Dendritic cell treated with granulocyte-macrophage colony-stimulating factor and Interleukin-4, amounts not matched to agents 40 ng/mL and 50 ng/mL, for 4 days (primary cell): ENCODE results near the gene SPOP.
"Not testable (repeated sequence)": the region's sequence is repeated elsewhere in the genome, so short reads cannot be mapped to it uniquely, and the experiment has no call there.

Source experiments
- H3K27ac Mint-ChIP-seq: one replicate; pipeline ENCODE4 v1.8.0; 2022; ENCODE audit warnings: mild to moderate bottlenecking, mixed read lengths
- H3K27me3 Mint-ChIP-seq: one replicate; pipeline ENCODE4 v1.8.0; 2022; ENCODE audit warnings: mild to moderate bottlenecking, mixed read lengths
- H3K36me3 Mint-ChIP-seq: one replicate; pipeline ENCODE4 v1.8.0; 2022; ENCODE audit warnings: low read depth, mixed read lengths
- H3K4me1 Mint-ChIP-seq: one replicate; pipeline ENCODE4 v1.8.0; 2022; ENCODE audit warnings: low read depth, mixed read lengths
- H3K4me3 Mint-ChIP-seq: one replicate; pipeline ENCODE4 v1.8.0; 2022; ENCODE audit warnings: mild to moderate bottlenecking, moderate library complexity, mixed read lengths
- H3K9me3 Mint-ChIP-seq: one replicate; pipeline ENCODE4 v1.8.0; 2022; ENCODE audit warnings: mixed read lengths
- intact Hi-C: fragments of 100-400 bp; cut with micrococcal nuclease; formaldehyde crosslinking; loops from one replicate; pipeline ENCODE4 v1.15.0; 2022

SPOP gene

DNA sequence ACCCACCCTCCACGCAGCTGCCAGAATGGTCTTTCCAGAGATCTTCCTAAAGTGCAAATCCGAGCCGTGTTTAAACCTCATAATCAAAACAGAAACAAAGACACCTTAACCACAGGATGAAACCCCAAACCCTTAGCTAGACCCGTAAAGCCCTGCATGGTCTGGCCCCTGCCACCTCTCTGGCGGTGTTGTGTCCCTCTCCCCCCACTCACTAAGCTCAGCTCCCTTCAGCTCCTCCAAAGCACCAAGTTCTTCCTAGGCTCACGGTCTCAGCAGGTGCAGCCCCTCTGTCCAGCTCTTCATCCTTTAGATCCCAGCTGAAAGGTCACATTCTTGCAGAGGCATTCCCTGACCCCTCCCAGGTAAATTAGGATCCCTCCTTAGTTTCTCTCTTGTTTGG lies 106.6 kb downstream of the SPOP start:
- H3K27ac Mint-ChIP-seq = no peak overlapping the region
- no peaks in the 10 kb centered on the region for H3K36me3 Mint-ChIP-seq
- no peaks in the 10 kb centered on the region for H3K9me3 Mint-ChIP-seq
- peaks cover 48% of the 10 kb centered on the region for H3K4me1 Mint-ChIP-seq
- no peak overlapping the region for H3K4me3 Mint-ChIP-seq
- peaks cover 78% of the 10 kb centered on the region for H3K27me3 Mint-ChIP-seq
- intact Hi-C loops = loop anchor here (2.0 to 10.0 kb wide), 2 partner anchors 64 to 134 kb away; no protein-coding TSS in a partner anchor

DNA sequence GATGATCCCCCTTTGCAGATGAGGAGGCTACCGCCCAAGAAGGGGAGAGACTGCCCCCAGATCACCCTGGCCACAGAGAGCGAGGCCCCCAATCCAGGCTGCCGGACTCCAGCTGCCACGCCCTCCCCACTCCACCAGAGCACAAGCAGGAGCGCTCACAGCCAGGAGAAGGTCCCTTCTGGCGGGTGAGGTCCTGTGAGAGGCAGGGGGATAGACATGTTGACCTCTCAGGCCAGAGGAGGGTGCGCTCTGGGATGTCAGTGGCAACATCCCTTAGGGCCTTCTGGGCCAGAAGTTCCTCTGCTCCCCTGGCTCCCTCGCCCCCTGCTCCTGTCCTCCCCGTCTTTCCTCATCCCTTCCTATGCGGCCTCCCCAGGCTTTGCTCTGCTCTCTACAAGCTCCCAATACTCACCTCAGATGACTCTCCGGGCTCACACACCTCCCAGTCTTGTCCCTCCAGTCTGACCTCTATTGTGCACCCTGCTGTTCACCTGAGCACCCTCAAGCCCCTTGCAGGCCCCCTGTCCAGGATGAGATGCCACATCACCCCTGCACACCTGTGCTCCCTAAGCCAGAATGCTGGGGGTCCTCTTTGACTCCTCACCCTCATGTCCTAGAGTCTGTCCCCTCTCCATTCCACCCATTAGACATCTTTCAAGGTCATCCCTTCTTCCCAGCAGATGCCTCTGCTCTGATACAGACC lies 107.2 kb downstream of the SPOP start:
- H3K4me3 Mint-ChIP-seq = no peak overlapping the region
- H3K27ac Mint-ChIP-seq = no peak overlapping the region
- H3K27me3 Mint-ChIP-seq = peaks cover 78% of the 10 kb centered on the region
- intact Hi-C loops = loop anchor here (1.0 to 10.0 kb wide), 3 partner anchors 64 to 134 kb away; no protein-coding TSS in a partner anchor
- peaks cover 49% of the 10 kb centered on the region for H3K4me1 Mint-ChIP-seq
- H3K36me3 Mint-ChIP-seq = no peaks in the 10 kb centered on the region
- no peaks in the 10 kb centered on the region for H3K9me3 Mint-ChIP-seq

DNA sequence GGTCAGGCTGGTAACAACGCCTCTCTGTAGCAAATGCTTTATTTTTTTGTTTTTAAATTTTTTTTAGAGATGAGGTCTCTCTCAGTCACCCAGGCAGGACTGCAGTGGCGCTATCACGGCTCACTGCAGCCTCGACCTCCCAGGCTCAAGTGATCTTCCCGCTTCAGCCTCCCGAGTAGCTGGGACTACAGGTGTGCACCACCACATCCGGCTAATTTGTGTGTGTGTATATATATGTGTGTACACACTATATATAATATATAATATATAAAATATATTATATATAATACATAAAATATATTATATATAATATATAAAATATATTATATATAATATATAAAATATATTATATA lies 109.2 kb downstream of the SPOP start:
- H3K36me3 Mint-ChIP-seq, H3K4me3 Mint-ChIP-seq, H3K27ac Mint-ChIP-seq, H3K9me3 Mint-ChIP-seq: not testable (repeated sequence)
- H3K4me1 Mint-ChIP-seq = peaks cover 42% of the 10 kb centered on the region
- peaks cover 66% of the 10 kb centered on the region for H3K27me3 Mint-ChIP-seq
- intact Hi-C loops = loop anchor here (2.0 to 5.0 kb wide), 3 partner anchors 210 to 429 kb away; partner anchors contain the start of gene DLX3

DNA sequence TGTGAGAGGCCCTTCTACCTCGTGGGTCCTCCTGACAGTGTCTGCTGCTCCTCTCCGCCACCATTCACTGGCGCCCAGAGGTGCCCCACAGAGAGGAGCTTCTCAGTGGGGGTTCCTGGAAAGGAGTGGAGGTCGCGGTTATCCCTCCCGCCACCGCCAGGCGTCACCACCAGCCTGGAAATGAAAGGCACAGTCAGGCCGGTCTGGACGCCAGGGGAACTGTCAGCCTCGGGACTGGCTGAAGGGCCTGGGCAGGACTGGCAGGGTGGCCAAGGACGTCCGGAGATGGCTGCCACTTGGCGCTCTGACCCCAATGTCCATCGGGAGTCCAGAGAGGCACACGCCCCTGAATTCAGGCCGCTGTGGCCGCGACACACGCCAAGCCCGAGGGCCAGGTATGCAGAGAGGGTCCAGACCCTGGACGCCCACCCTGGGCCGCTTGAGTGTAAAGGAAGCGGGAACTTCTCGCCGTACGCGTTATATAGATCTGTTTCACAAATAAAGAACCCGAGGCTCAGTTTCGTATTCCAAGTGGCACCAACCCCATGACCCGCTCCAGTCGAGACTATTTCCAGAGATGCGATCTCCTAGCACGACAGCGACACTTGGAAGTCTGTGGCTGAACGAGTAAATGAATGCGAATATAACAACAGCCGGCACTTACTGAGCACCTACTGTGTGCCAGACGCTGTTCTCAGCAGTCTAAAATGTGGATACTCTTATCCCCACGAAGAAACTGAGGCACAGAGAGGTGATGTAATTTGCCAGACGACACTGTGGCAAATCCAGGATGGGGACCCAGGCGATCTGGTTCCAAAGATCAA lies 109.8 kb downstream of the SPOP start:
- Mint-ChIP-seq H3K27ac (peak overlapping the region; percentile 50), H3K4me1 (peaks cover 36% of the 10 kb centered on the region), H3K27me3 (peaks cover 62% of the 10 kb centered on the region), H3K4me3 (peak overlapping the region; percentile 68), H3K9me3 (no peaks in the 10 kb centered on the region), H3K36me3 (no peaks in the 10 kb centered on the region)
- intact Hi-C loops = loop anchor here (2.0 to 5.0 kb wide), 3 partner anchors 211 to 429 kb away; partner anchors contain the start of gene DLX3

DNA sequence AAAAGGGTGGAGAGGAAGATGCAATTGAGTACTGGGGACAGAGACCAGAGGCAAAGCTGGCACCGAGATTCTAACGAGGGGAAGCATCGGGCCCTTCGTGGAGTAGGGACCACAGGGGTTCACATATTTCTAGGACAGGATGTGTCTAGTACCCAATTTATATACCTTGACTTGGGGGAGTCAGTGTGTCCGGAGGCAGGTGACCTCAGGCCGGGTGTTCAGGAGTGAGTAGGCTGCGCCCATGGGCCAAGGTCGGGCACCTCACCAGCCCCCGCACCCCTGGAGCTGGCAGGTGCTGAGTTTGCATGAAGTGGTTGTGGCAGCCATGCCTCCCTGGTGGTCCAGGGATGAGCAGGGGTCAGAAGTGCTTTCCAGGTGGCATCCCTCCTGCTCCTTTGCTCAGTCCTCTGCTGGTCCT lies 110.8 kb downstream of the SPOP start:
- intact Hi-C loops = loop anchor here (5.0 kb wide), 2 partner anchors 285 to 430 kb away; partner anchors contain the start of gene DLX3

DNA sequence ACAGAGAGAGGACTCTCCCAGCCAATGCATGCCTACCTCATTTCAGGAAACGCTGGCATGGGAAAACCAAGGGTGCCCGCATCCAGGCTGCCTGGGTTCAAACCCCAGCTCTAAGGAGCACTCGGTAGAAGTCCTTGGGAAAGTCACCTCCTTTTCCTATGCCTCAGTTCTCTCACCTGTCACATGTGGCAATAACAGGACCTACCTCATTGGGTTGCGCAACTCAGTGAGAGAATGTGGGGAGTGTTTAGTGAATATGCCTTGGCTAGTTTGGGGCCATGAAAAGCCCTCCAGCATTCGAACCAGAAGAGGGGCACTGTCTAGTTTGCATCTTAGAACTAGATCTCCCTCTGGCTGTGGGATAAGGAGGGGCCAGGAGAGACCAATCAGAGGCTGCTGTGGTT lies 111.2 kb downstream of the SPOP start:
- H3K27ac Mint-ChIP-seq = no peak overlapping the region
- peaks cover 56% of the 10 kb centered on the region for H3K27me3 Mint-ChIP-seq
- no peaks in the 10 kb centered on the region for H3K9me3 Mint-ChIP-seq
- no peaks in the 10 kb centered on the region for H3K36me3 Mint-ChIP-seq
- no peak overlapping the region for H3K4me3 Mint-ChIP-seq
- intact Hi-C loops = loop anchor here (5.0 kb wide), 2 partner anchors 286 to 431 kb away; partner anchors contain the start of gene DLX3
- H3K4me1 Mint-ChIP-seq = peaks cover 30% of the 10 kb centered on the region

More for the DNA sequence above, 110.8 kb downstream of the SPOP start:
- Mint-ChIP-seq H3K9me3 (no peaks in the 10 kb centered on the region), H3K4me1 (peaks cover 32% of the 10 kb centered on the region), H3K27me3 (peaks cover 59% of the 10 kb centered on the region), H3K4me3 (no peak overlapping the region), H3K36me3 (no peaks in the 10 kb centered on the region), H3K27ac (no peak overlapping the region)

DNA sequence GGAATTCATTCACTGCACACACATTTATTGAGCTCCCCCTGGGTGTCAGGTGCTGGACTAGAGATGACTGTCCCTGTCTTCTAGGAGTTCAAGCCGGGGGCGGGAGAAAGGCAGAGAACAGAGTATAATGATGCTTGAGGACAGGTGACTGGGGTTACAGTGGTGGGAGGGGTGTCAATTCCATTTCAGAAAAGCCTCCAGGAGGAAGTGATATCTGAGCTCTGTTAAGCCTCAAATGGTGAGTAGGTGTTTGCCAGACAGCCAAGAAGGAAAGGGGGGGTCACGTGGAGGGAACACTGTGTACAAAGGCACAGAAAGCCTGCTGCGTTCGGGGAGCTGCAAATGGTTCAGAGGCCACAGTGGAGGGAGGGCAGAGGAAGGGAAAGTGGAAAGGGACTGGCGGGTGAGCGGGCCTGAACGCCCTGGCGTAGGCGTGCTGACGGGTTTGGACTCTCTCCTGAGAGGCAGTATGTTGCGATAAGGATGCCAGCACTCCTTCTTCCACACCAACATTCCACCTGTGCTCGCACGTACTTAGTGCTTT lies 111.9 kb downstream of the SPOP start:
- peaks cover 50% of the 10 kb centered on the region for H3K27me3 Mint-ChIP-seq
- no peaks in the 10 kb centered on the region for H3K36me3 Mint-ChIP-seq
- no peaks in the 10 kb centered on the region for H3K9me3 Mint-ChIP-seq
- intact Hi-C loops = loop anchor here (5.0 kb wide), 2 partner anchors 286 to 431 kb away; partner anchors contain the start of gene DLX3
- peaks cover 25% of the 10 kb centered on the region for H3K4me1 Mint-ChIP-seq
- peak overlapping the region; percentile 26 for H3K4me3 Mint-ChIP-seq
- no peak overlapping the region for H3K27ac Mint-ChIP-seq

DNA sequence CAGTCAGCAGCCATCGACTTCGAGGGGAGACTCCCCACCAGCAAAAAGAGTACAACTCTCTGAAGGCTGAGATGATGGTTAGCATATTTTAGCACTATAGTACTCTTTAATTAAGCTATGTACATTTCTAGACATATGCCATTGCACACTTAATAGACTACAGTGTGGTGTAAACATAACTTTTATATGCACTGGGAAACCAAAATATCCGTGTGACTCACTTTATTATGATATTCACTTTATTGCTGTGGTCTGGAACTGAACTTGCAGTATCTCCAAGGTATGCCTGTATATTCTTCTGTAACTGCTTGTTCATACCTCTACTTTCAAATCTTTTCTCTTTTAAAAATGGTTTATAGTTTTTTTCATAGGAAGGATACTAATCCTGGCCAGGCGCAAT lies 113.3 kb downstream of the SPOP start:
- Mint-ChIP-seq H3K4me1 (peaks cover 25% of the 10 kb centered on the region), H3K4me3 (no peak overlapping the region), H3K27me3 (peaks cover 37% of the 10 kb centered on the region), H3K27ac (no peak overlapping the region), H3K36me3 (no peaks in the 10 kb centered on the region), H3K9me3 (no peaks in the 10 kb centered on the region)
- intact Hi-C loops = loop anchor here (5.0 kb wide), 2 partner anchors 288 to 433 kb away; partner anchors contain the start of gene DLX3

DNA sequence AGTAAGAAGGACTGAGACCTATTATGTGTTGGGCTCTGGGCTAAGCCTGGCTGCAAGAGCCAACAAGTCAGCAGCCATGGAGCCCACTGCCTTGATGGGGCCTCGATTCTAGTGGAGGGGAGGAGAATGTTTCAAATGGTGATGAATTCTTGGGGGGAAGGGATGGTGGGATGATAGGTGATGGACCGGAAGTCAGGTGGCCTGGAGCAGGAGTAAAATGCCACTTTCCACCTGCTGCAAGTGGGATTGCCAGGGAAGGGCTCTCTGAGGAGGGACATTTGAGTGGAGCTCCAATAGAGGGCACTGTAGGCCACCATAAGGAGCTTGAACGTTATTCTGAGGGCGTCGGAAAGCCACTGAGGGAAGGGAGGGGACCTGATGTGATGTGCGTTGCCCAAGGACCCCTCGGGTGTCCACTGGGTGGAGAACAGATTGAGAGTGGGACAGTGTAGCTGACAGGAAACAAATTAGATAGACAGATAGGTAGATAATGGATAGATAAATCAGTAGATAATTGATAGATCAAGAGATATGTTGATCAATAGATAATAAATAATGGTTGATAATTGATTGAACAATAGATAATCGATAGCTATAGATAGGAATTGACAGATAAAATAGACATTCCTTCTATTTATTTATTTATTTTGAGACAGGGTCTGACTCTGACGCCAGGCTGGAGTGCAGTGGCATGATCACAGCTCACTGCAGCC lies 120.4 kb downstream of the SPOP start:
- Mint-ChIP-seq H3K4me3 (no peak overlapping the region), H3K36me3 (no peaks in the 10 kb centered on the region), H3K4me1 (peaks cover 22% of the 10 kb centered on the region), H3K27me3 (peaks cover 29% of the 10 kb centered on the region), H3K9me3 (no peaks in the 10 kb centered on the region), H3K27ac (no peak overlapping the region)
- intact Hi-C loops = loop anchor here (2.0 kb wide), 1 partner anchor 243 kb away; no protein-coding TSS in a partner anchor

DNA sequence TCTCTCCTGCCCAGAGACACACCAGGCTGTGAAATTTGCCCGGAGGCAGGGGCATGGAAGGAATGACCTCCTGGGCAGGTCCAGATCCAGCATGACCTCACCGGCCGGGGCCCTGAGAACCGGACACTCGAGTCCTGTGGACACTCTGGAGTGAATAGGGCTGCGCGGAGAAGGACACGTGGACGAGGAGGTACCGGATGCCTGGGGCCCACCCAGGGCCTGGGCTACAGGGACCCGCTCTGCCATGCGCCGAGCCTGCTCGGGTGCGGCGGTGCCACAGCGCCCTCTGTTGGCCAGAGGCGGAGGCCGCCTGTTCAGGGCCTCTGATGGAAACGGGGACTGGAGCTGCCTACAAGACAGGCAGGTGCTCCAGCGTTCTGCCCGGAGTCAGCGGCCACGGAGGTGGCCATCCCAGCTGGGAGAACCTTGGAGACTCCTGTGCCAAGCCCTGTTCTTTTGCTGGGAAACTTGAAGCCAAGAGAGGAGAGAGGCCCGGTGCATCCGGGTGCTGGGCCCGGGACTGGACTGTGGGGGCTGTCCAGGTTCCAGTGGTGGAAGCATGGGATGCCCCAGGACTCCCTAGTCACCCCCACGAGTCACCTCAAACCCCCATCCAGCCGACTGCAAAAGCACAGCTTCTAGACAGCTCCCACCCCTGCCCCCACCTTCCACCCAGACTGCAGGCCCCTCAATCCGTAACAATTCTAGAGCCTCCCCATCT lies 121.5 kb downstream of the SPOP start:
- no peaks in the 10 kb centered on the region for H3K36me3 Mint-ChIP-seq
- peaks cover 22% of the 10 kb centered on the region for H3K4me1 Mint-ChIP-seq
- H3K27ac Mint-ChIP-seq = no peak overlapping the region
- intact Hi-C loops = loop anchor here (1.0 to 2.0 kb wide), 2 partner anchors 148 to 242 kb away; no protein-coding TSS in a partner anchor
- no peak overlapping the region for H3K4me3 Mint-ChIP-seq
- no peaks in the 10 kb centered on the region for H3K9me3 Mint-ChIP-seq
- peaks cover 25% of the 10 kb centered on the region for H3K27me3 Mint-ChIP-seq

DNA sequence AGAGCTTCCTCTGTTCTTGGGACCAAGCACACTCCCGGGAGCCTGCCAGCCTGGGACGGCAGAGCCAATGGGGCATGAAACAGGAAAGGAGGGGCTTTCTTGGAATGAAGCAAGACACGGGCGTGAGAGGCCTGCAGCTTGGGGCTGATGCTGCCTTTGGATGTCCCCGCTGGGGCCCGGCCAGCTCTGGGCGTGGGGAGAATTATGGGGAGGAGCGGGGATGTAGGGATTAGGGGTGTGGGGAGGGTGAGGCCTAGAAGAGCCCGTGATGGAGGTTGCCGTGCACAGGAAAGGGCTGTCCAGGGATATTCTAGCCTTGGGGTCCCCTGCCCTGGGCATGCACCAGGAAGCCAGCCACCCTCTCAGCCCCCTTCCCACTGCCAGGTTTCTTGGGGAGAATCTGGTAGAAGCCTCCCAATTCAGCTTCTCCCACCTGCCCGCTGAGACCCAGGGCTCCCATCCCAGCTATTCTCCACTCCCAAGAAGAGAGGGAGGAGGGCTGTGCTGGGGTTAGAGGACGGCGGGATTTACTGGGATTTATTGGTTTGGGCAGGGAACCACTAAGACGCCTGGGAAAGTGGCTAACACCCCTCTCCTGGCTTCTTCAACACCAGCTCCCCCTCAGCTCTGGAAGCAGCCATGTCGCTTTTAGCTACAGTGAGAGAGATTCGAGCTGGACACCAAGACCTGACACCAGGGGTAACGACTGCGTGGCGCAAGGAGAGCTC lies 122.2 kb downstream of the SPOP start:
- Mint-ChIP-seq H3K27me3 (peaks cover 25% of the 10 kb centered on the region), H3K9me3 (no peaks in the 10 kb centered on the region), H3K36me3 (no peaks in the 10 kb centered on the region), H3K4me1 (peaks cover 22% of the 10 kb centered on the region), H3K27ac (no peak overlapping the region), H3K4me3 (no peak overlapping the region)
- intact Hi-C loops = loop anchor here (1.0 to 2.0 kb wide), 2 partner anchors 147 to 241 kb away; no protein-coding TSS in a partner anchor

DNA sequence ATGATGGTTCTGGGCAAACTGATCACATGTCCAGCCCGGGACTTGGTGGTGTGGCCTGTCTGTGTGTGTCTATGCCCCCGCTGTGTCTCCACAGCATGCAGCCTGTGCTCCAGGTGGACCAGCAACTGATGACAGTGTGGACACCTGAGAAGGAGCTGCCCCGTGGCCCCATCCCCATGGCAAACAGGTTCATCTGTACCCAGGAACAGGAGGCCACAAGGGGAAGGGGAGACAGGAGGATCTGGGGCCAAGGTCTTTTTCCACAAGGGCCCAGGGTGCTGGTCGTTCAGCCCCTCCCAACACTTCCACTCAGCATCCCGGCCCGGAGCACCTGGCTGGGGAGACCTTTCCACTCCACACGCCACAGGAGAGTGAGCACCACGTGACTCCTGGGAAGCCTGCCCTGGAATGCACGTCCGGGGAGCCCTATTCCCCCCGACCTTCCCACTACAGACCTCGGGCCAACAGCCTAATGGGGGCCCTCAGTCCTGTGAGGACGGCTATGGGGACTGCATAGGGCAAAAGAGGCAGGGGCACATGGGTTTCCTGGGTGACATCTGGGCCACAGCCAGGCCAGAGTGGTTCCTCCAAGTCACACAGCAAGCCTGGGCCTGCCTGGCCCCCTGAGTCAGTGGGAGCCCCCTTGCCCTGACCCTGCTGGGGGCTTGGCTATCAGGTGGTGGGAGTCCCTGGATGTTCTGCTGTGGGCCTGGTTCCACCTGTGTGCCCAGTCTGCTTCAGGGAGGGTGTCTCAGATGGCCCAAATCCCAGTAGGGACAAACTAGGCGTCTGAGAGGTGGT lies 123.0 kb downstream of the SPOP start:
- intact Hi-C loops = no loop called here
- Mint-ChIP-seq H3K4me1 (peaks cover 22% of the 10 kb centered on the region), H3K36me3 (no peaks in the 10 kb centered on the region), H3K9me3 (no peaks in the 10 kb centered on the region), H3K27ac (no peak overlapping the region), H3K27me3 (peaks cover 25% of the 10 kb centered on the region), H3K4me3 (no peak overlapping the region)
